Endodermal cell (in vitro differentiated cells): ENCODE measurements around the gene NDUFS4. TPM values are rescaled to one million over a fixed set of nuclear protein-coding genes. Genes with fewer than 3 reads are reported as not detected.

ENCODE experiments used
- DNase-seq: peaks from one replicate; pipeline ENCODE4 v3.0.0-alpha.2; 2017
- H3K27ac ChIP-seq: 2 replicates; pipeline ENCODE4 v1.5.1; 2013; ENCODE audit warnings: mild to moderate bottlenecking, low read depth, low read length, moderate library complexity
- H3K27me3 ChIP-seq: 2 replicates; pipeline ENCODE4 v1.6.1; 2013; ENCODE audit warnings: mild to moderate bottlenecking, low read length, moderate library complexity; ENCODE audit not compliant: insufficient read depth, control insufficient read depth, poor library complexity, severe bottlenecking
- H3K36me3 ChIP-seq: 2 replicates; pipeline ENCODE4 v1.7.0; 2013; ENCODE audit warnings: mild to moderate bottlenecking, low read length, moderate library complexity; ENCODE audit not compliant: control insufficient read depth, insufficient read depth
- H3K4me1 ChIP-seq: one replicate; pipeline ENCODE4 v1.7.0; 2013; ENCODE audit warnings: low read length; ENCODE audit not compliant: control insufficient read depth, insufficient read depth
- H3K4me3 ChIP-seq: 2 replicates; pipeline ENCODE4 v1.5.1; 2013; ENCODE audit warnings: mild to moderate bottlenecking, low read length, moderate library complexity
- H3K9ac ChIP-seq: 2 replicates; pipeline ENCODE4 v1.6.1; 2013; ENCODE audit warnings: mild to moderate bottlenecking, low read length, moderate library complexity; ENCODE audit not compliant: poor library complexity, severe bottlenecking; ENCODE audit errors: extremely low read depth
- H3K9me3 ChIP-seq: 2 replicates; pipeline ENCODE4 v1.6.1; 2013; ENCODE audit warnings: mild to moderate bottlenecking, low read length, moderate library complexity; ENCODE audit not compliant: control insufficient read depth
- H3K27ac Mint-ChIP-seq: 2 replicates; pipeline ENCODE4 v1.8.0; 2020; ENCODE audit warnings: mixed read lengths
- H3K27me3 Mint-ChIP-seq: 2 replicates; pipeline ENCODE4 v1.8.0; 2021; ENCODE audit warnings: mild to moderate bottlenecking, mixed read lengths; ENCODE audit not compliant: insufficient read depth
- H3K36me3 Mint-ChIP-seq: 2 replicates; pipeline ENCODE4 v1.8.0; 2020; ENCODE audit warnings: low read depth, mixed read lengths
- H3K4me1 Mint-ChIP-seq: 2 replicates; pipeline ENCODE4 v1.8.0; 2020; ENCODE audit warnings: mixed read lengths
- H3K4me3 Mint-ChIP-seq: 2 replicates; pipeline ENCODE4 v1.8.0; 2020; ENCODE audit warnings: mild to moderate bottlenecking, moderate library complexity, mixed read lengths
- H3K9me3 Mint-ChIP-seq: 2 replicates; pipeline ENCODE4 v1.8.0; 2020; ENCODE audit warnings: mild to moderate bottlenecking, mixed read lengths
- WGBS, 2 experiments: methylation state at CpG; one replicate each; pipeline versions ENCODE4 v1.1.5 to v1.1.7; 2013; ENCODE audit warnings: missing lambda C conversion rate in 2 of 2, mixed read lengths in 1 of 2; ENCODE audit not compliant: insufficient coverage in 1 of 2, insufficient read length in 1 of 2; 5-methylcytosine and 5-hydroxymethylcytosine counted together
- total RNA-seq, 2 donors: library from RNA; stranded (reverse); fragmentation: NEBNext Ultra II Directional in 1 of 2; extraction: Animal tissue kit (Norgen Biotek cat#: 25700) in 1 of 2; gene quantifications; 2 replicates in 1 of 2; 3 replicates in 1 of 2; pipeline ENCODE4 v1.2.1, GENCODE V29; 2021
- TF ChIP-seq, protein P1 (sequence below): fragments of 200-600 bp; sonication (generic); conservative IDR thresholded peaks from 2 replicates; pipeline ENCODE4 v1.5.0; 2021; ENCODE audit warnings: antibody characterized with exemption, mild to moderate bottlenecking

NDUFS4 gene
- total RNA-seq, 2 donors from 2014 or later, result 55.0 to 88.3 TPM

DNA sequence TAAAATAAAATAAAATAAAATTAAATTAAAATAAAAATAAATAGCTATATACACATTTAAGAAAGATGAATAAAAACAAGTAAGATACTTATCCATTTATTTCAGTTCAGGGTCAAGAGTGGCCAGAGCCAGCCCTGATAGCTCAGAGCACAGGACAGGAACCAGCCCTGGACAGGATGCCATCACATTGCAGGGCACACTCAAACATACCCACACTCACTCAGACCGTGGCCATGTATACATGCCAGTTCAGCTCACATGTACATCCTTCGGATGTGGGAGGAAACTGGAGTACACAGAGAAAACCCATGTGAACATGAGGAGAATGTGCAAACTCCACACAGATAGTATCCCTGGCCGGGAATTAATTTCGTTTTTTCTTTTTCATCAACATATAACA is 21.8 kb downstream of the NDUFS4 start:
- Mint-ChIP-seq H3K4me3 (no peak overlapping the region), H3K36me3 (peaks cover 6% of the 10 kb centered on the region), H3K27ac (no peak overlapping the region), H3K4me1 (peaks cover 6% of the 10 kb centered on the region), H3K27me3 (no peaks in the 10 kb centered on the region), H3K9me3 (no peaks in the 10 kb centered on the region)
- Histone ChIP-seq H3K36me3 (no peaks in the 10 kb centered on the region), H3K9ac (no peak overlapping the region), H3K4me1 (peaks cover 3% of the 10 kb centered on the region), H3K27me3 (no peaks in the 10 kb centered on the region), H3K4me3 (no peak overlapping the region), H3K27ac (no peak overlapping the region), H3K9me3 (peaks cover 5% of the 10 kb centered on the region)
- DNase-seq, result no peak
- 96 to 100% methylated on average over 4 of the region's 4 CpGs for WGBS, 2 experiments
- TF ChIP-seq, protein P1, sequence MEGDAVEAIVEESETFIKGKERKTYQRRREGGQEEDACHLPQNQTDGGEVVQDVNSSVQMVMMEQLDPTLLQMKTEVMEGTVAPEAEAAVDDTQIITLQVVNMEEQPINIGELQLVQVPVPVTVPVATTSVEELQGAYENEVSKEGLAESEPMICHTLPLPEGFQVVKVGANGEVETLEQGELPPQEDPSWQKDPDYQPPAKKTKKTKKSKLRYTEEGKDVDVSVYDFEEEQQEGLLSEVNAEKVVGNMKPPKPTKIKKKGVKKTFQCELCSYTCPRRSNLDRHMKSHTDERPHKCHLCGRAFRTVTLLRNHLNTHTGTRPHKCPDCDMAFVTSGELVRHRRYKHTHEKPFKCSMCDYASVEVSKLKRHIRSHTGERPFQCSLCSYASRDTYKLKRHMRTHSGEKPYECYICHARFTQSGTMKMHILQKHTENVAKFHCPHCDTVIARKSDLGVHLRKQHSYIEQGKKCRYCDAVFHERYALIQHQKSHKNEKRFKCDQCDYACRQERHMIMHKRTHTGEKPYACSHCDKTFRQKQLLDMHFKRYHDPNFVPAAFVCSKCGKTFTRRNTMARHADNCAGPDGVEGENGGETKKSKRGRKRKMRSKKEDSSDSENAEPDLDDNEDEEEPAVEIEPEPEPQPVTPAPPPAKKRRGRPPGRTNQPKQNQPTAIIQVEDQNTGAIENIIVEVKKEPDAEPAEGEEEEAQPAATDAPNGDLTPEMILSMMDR, result no peak

GRCh38 chr5:53590759-53591158 is 30.3 kb downstream of the NDUFS4 start:
- DNase-seq, result no peak
- no CpG with 5 or more reads among the region's 1 CpG for WGBS, 2 experiments
- Histone ChIP-seq H3K27me3 (no peaks in the 10 kb centered on the region), H3K36me3 (peaks cover 18% of the 10 kb centered on the region), H3K9ac (no peak overlapping the region), H3K9me3 (peaks cover 22% of the 10 kb centered on the region), H3K4me3 (no peak overlapping the region), H3K4me1 (no peaks in the 10 kb centered on the region), H3K27ac (no peak overlapping the region)
- H3K4me1 Mint-ChIP-seq, result peaks cover 16% of the 10 kb centered on the region
- H3K27ac Mint-ChIP-seq, result no peak overlapping the region
- peaks cover 4% of the 10 kb centered on the region for H3K36me3 Mint-ChIP-seq
- TF ChIP-seq, protein P1, result no peak
- no peak overlapping the region for H3K4me3 Mint-ChIP-seq
- no peaks in the 10 kb centered on the region for H3K27me3 Mint-ChIP-seq
- H3K9me3 Mint-ChIP-seq, result peaks cover 3% of the 10 kb centered on the region

DNA sequence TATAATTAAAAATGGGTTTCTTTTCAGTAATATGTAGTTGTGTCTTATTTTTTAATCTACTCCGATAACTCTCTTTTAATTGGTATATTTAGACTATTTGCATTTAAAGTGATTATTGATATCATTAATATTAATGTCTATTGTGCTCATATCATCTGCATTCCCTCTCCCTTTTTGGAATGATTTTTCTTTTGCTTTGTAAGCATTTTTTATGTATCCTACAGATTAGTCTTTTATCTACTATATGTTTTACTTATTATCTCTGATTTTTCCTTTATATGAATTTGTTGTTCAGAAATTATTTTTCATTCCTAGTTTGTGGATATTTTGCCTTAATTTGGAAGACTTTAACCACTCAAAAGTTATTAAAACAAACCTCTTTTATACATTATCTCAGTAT is 34.0 kb downstream of the NDUFS4 start:
- no peaks in the 10 kb centered on the region for H3K27me3 Mint-ChIP-seq
- WGBS, 2 experiments, result no CpG with 5 or more reads among the region's 1 CpG
- H3K27ac Mint-ChIP-seq, result no peak overlapping the region
- H3K9me3 Mint-ChIP-seq, result peaks cover 6% of the 10 kb centered on the region
- peaks cover 14% of the 10 kb centered on the region for H3K36me3 Mint-ChIP-seq
- peaks cover 16% of the 10 kb centered on the region for H3K4me1 Mint-ChIP-seq
- TF ChIP-seq, protein P1, result no peak
- DNase-seq, result no peak
- H3K4me1 ChIP-seq, result no peaks in the 10 kb centered on the region
- no peak overlapping the region for H3K27ac ChIP-seq
- no peak overlapping the region for H3K9ac ChIP-seq
- no peaks in the 10 kb centered on the region for H3K27me3 ChIP-seq
- H3K36me3 ChIP-seq, result peaks cover 17% of the 10 kb centered on the region
- peaks cover 29% of the 10 kb centered on the region for H3K9me3 ChIP-seq
- H3K4me3 Mint-ChIP-seq, result no peak overlapping the region
- H3K4me3 ChIP-seq, result peak overlapping the region; percentile 27
